BJ (cell line): ENCODE data around the gene PARD6A. TPM values are rescaled to one million over a fixed set of nuclear protein-coding genes. Genes with fewer than 3 reads are reported as not detected.
A peak's percentile ranks its signal among the peaks of the same experiment; 100 is the strongest.

ENCODE experiments used
- CTCF ChIA-PET: fragments of 350-600 bp; formaldehyde crosslinking; extraction: SDS; loops from one replicate; lab custom pipeline; 2021; ENCODE audit warnings: antibody characterized with exemption, inconsistent platforms; lab: Yijun Ruan, JAX
- POLR2A ChIA-PET: fragments of 300-600 bp; sonication (Branson Sonifier 250); formaldehyde crosslinking; extraction: SDS; loops from one replicate; lab custom pipeline; 2021; ENCODE audit warnings: antibody characterized with exemption; lab: Charles Lee
- DNase-seq: peaks from one replicate; pipeline ENCODE4 v3.0.0-alpha.2; 2011; ENCODE audit warnings: low read depth
- H3K27me3 ChIP-seq: 2 replicates; pipeline ENCODE4 v1.6.0; 2011; ENCODE audit warnings: low read length; ENCODE audit not compliant: control insufficient read depth, insufficient read depth
- H3K36me3 ChIP-seq: 2 replicates; pipeline ENCODE4 v1.5.1; 2011; ENCODE audit warnings: low read length; ENCODE audit not compliant: control insufficient read depth, insufficient read depth
- H3K4me3 ChIP-seq: 2 replicates; pipeline ENCODE4 v1.5.1; 2011; ENCODE audit warnings: low read depth, mild to moderate bottlenecking, control low read depth, low read length
- CTCF ChIP-seq: IDR thresholded peaks from 2 replicates; pipeline ENCODE4 v1.5.1; 2011; ENCODE audit warnings: low read depth, mild to moderate bottlenecking, control low read depth, inconsistent platforms, low read length, moderate library complexity; ENCODE audit not compliant: insufficient read depth
- polyA plus RNA-seq: library from polyadenylated mRNA; depleted of rRNA; stranded (reverse); fragments of >200 nt; gene quantifications from 2 replicates; pipeline ENCODE4 v1.2.3, GENCODE V29; 2011

Gene PARD6A
- polyA plus RNA-seq, 1 experiment = 0.88 TPM

GRCh38 chr16:67653789-67654402 lies 6.9 kb upstream of the PARD6A start:
- Histone ChIP-seq H3K36me3 (peaks cover 7% of the 10 kb centered on the region), H3K27me3 (peaks cover 20% of the 10 kb centered on the region), H3K4me3 (peak overlapping the region; percentile 44)
- POLR2A ChIA-PET = no interaction called here
- TF ChIP-seq CTCF = no peak
- no peak for DNase-seq
- CTCF ChIA-PET = interaction anchor here (1.3 kb wide), 1 partner anchor 110 kb away, joined by 4 read pairs; no protein-coding TSS in a partner anchor

- peaks cover 16% of the 10 kb centered on the region for H3K27me3 ChIP-seq
- ChIA-PET CTCF (interaction anchor here (1.3 kb wide), 1 partner anchor 110 kb away, joined by 4 read pairs; no protein-coding TSS in a partner anchor), POLR2A (no interaction called here)
- no peak for TF ChIP-seq CTCF
- peaks cover 7% of the 10 kb centered on the region for H3K36me3 ChIP-seq
- H3K4me3 ChIP-seq = no peak overlapping the region
- no peak for DNase-seq
Observed at GRCh38 chr16:67654403-67654911, 6.3 kb upstream of the PARD6A start.

DNA sequence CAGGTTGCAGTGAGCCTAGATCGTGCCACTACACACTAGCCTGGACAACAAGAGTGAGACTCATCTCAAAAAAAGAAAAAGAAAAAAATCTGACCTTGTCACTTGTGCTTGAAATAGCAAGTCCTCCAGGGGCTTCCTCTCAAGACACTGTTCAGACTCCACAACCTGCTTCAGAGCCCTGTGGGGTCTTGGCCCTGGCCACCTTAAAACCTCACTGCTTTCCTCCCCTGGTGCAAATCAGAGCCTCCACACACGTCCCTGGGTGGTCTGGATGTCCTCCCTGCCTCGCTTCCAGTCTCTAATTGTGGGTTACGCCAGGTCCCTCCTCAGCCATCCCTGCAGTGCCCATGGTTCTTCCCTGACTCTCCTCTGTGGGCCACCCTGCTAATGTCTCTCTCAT lies 5.4 kb upstream of the PARD6A start:
- no peak for TF ChIP-seq CTCF
- H3K27me3 ChIP-seq = peaks cover 9% of the 10 kb centered on the region
- DNase-seq = no peak
- peaks cover 7% of the 10 kb centered on the region for H3K36me3 ChIP-seq
- no peak overlapping the region for H3K4me3 ChIP-seq
- POLR2A ChIA-PET = no interaction called here
- CTCF ChIA-PET = interaction anchor here (1.4 to 4.3 kb wide), 2 partner anchors 13 to 134 kb away, joined by 3 to 24 read pairs; no protein-coding TSS in a partner anchor

GRCh38 chr16:67656344-67657016 lies 4.3 kb upstream of the PARD6A start:
- Histone ChIP-seq H3K27me3 (peaks cover 2% of the 10 kb centered on the region), H3K36me3 (peaks cover 7% of the 10 kb centered on the region), H3K4me3 (no peak overlapping the region)
- no peak for TF ChIP-seq CTCF
- CTCF ChIA-PET = interaction anchor here (0.6 to 4.3 kb wide), 5 partner anchors 10 to 411 kb away, joined by 3 to 24 read pairs (median 3); no protein-coding TSS in a partner anchor
- POLR2A ChIA-PET = no interaction called here
- DNase-seq = no peak

- TF ChIP-seq CTCF = no peak
- H3K27me3 ChIP-seq = peaks cover 2% of the 10 kb centered on the region
- POLR2A ChIA-PET = no interaction called here
- peaks cover 7% of the 10 kb centered on the region for H3K36me3 ChIP-seq
- CTCF ChIA-PET = interaction anchor here (0.8 to 4.3 kb wide), 5 partner anchors 9 to 136 kb away, joined by 3 to 24 read pairs (median 6); partner anchors contain the start of gene CARMIL2
- no peak overlapping the region for H3K4me3 ChIP-seq
- no peak for DNase-seq
Observed at GRCh38 chr16:67657017-67657608, 3.6 kb upstream of the PARD6A start.
